Ishikawa (cell line): Measurements from ENCODE around the gene TMEM132A.

Experiments
- CEBPB ChIP-seq: IDR thresholded peaks from 2 replicates; pipeline ENCODE4 v1.6.1; 2012
- CREB1 ChIP-seq: IDR thresholded peaks from 2 replicates; pipeline ENCODE4 v1.6.1; 2012; ENCODE audit warnings: low read depth
- EGR1 ChIP-seq: IDR thresholded peaks from 2 replicates; pipeline ENCODE4 v1.6.1; 2012
- EP300 ChIP-seq: IDR thresholded peaks from 2 replicates; pipeline ENCODE4 v1.6.1; 2012; ENCODE audit warnings: borderline replicate concordance
- FOXM1 ChIP-seq: IDR thresholded peaks from 2 replicates; pipeline ENCODE4 v1.6.1; 2012; ENCODE audit warnings: low read depth, borderline replicate concordance
- MAX ChIP-seq: IDR thresholded peaks from 2 replicates; pipeline ENCODE4 v1.6.1; 2012
- NFIC ChIP-seq: IDR thresholded peaks from 2 replicates; pipeline ENCODE4 v1.6.1; 2012
- RAD21 ChIP-seq: IDR thresholded peaks from 2 replicates; pipeline ENCODE4 v1.6.1; 2012; ENCODE audit warnings: low read depth
- REST ChIP-seq: IDR thresholded peaks from 2 replicates; pipeline ENCODE4 v1.6.1; 2012; ENCODE audit warnings: low read depth, mild to moderate bottlenecking
- TAF1 ChIP-seq: IDR thresholded peaks from 2 replicates; pipeline ENCODE4 v1.6.1; 2012; ENCODE audit warnings: low read depth, mild to moderate bottlenecking
- TCF12 ChIP-seq: IDR thresholded peaks from 2 replicates; pipeline ENCODE4 v1.6.1; 2012; ENCODE audit warnings: low read depth
- TEAD4 ChIP-seq: IDR thresholded peaks from 2 replicates; pipeline ENCODE4 v1.6.1; 2012
- USF1 ChIP-seq: IDR thresholded peaks from 2 replicates; pipeline ENCODE4 v1.6.1; 2012
- YY1 ChIP-seq: IDR thresholded peaks from 2 replicates; pipeline ENCODE4 v1.6.1; 2012; ENCODE audit warnings: low read depth

- TF ChIP-seq TAF1 (no peak), MAX (no peak), USF1 (no peak), YY1 (no peak), EP300 (no peak), REST (no peak), NFIC (no peak), CEBPB (no peak), FOXM1 (no peak), TEAD4 (no peak), RAD21 (no peak), EGR1 (no peak), TCF12 (no peak), CREB1 (no peak)
Observed at GRCh38 chr11:60930394-60930793, 6.1 kb downstream of the TMEM132A start.
